GM21576 (cell line): ENCODE results near the gene REEP3.
"Not testable (repeated sequence)": the region's sequence is repeated elsewhere in the genome, so short reads cannot be mapped to it uniquely, and the experiment has no call there.

Source experiments
- ATAC-seq: cut with Tn5 transposase; IDR thresholded peaks from one replicate; pipeline ENCODE4 v1.9.1; 2021; ENCODE audit warnings: mild to moderate bottlenecking, moderate library complexity; ENCODE audit not compliant: unreplicated experiment

Gene REEP3

GRCh38 chr10:63628526-63629362 is 107.5 kb downstream of the REEP3 start:
- ATAC-seq, result peak; percentile 34

GRCh38 chr10:63629363-63630084 is 108.3 kb downstream of the REEP3 start:
- ATAC-seq, result peak; percentile 59

- ATAC-seq, result peak; percentile 57
Measured at GRCh38 chr10:63630085-63630930, 109.1 kb downstream of the REEP3 start.

GRCh38 chr10:63630931-63631680 is 109.9 kb downstream of the REEP3 start:
- ATAC-seq, result no peak

GRCh38 chr10:63631991-63632390 is 110.8 kb downstream of the REEP3 start:
- no peak for ATAC-seq

- ATAC-seq, result no peak
Measured at GRCh38 chr10:63633677-63634487, 112.7 kb downstream of the REEP3 start.

- ATAC-seq, result no peak
Measured at GRCh38 chr10:63634488-63635065, 113.4 kb downstream of the REEP3 start.

GRCh38 chr10:63636812-63637211 is 115.6 kb downstream of the REEP3 start:
- peak; percentile 67 for ATAC-seq

- no peak for ATAC-seq
Measured at GRCh38 chr10:63637901-63638327, 116.7 kb downstream of the REEP3 start.

GRCh38 chr10:63641366-63641765 is 120.2 kb downstream of the REEP3 start:
- no peak for ATAC-seq

- no peak for ATAC-seq
Measured at GRCh38 chr10:63641799-63642198, 120.6 kb downstream of the REEP3 start.

GRCh38 chr10:63642808-63643207 is 121.6 kb downstream of the REEP3 start:
- ATAC-seq, result no peak

GRCh38 chr10:63644418-63645142 is 123.4 kb downstream of the REEP3 start:
- ATAC-seq, result no peak

GRCh38 chr10:63645195-63645594 is 124.0 kb downstream of the REEP3 start:
- ATAC-seq, result no peak

GRCh38 chr10:63646491-63646890 is 125.3 kb downstream of the REEP3 start:
- ATAC-seq, result peak; percentile 60

- no peak for ATAC-seq
Measured at GRCh38 chr10:63651864-63652263, 130.7 kb downstream of the REEP3 start.

- ATAC-seq, result no peak
Measured at GRCh38 chr10:63653747-63654146, 132.5 kb downstream of the REEP3 start.

- ATAC-seq, result no peak
Measured at GRCh38 chr10:63657761-63658160, 136.6 kb downstream of the REEP3 start.

- ATAC-seq, result not testable (repeated sequence)
Measured at GRCh38 chr10:63660941-63661340, 139.7 kb downstream of the REEP3 start.
